Esophagus (tissue), 2 donors: ENCODE data around the gene PARD3. TPM values are rescaled to one million over a fixed set of nuclear protein-coding genes. Genes with fewer than 3 reads are reported as not detected.

Experiments
- H3K27ac ChIP-seq, 2 donors: one replicate each; pipeline ENCODE4 v1.5.1; 2013; ENCODE audit warnings: low read depth in 2 of 2, mild to moderate bottlenecking in 2 of 2, inconsistent platforms in 1 of 2, low read length in 1 of 2, moderate library complexity in 1 of 2
- H3K27me3 ChIP-seq, 2 donors: one replicate each; pipeline ENCODE4 v1.6.1; 2013; ENCODE audit warnings: low read length in 2 of 2, control low read depth in 1 of 2, mild to moderate bottlenecking in 1 of 2; ENCODE audit not compliant: insufficient read depth in 2 of 2, control insufficient read depth in 1 of 2
- H3K36me3 ChIP-seq, 2 donors: one replicate each; pipeline ENCODE4 v1.6.1; 2013; ENCODE audit warnings: low read length in 1 of 2; ENCODE audit not compliant: control insufficient read depth in 2 of 2, insufficient read depth in 2 of 2
- H3K4me1 ChIP-seq, 2 donors: one replicate each; pipeline ENCODE4 v1.6.1; 2013; ENCODE audit warnings: low read length in 1 of 2; ENCODE audit not compliant: control insufficient read depth in 2 of 2, insufficient read depth in 2 of 2
- H3K4me3 ChIP-seq, 2 donors: one replicate each; pipeline ENCODE4 v1.5.1; 2013; ENCODE audit warnings: low read length in 2 of 2, mild to moderate bottlenecking in 2 of 2, low read depth in 1 of 2, moderate library complexity in 1 of 2
- H3K9me3 ChIP-seq, 2 donors: one replicate each; pipeline ENCODE4 v1.6.1; 2013; ENCODE audit warnings: mild to moderate bottlenecking in 2 of 2, low read depth in 1 of 2, low read length in 1 of 2, moderate library complexity in 1 of 2; ENCODE audit not compliant: control insufficient read depth in 2 of 2, insufficient read depth in 1 of 2
- WGBS, 2 donors: extraction: QIAGEN DNeasy Blood & Tissue Kit; methylation state at CpG; one replicate each; pipeline ENCODE4 v1.1.7; 2013; 5-methylcytosine and 5-hydroxymethylcytosine counted together
- polyA plus RNA-seq, 2 donors: library from polyadenylated mRNA; stranded (reverse); fragments of 200-250 nt; gene quantifications; one replicate each; pipeline ENCODE4 v1.2.3, GENCODE V29; 2013
- donor health status: healthy with polysubstance abuse.
- donor health status: Bipolar disorder and iron deficiency.

Gene PARD3
- polyA plus RNA-seq, 2 donors = 40.3 to 71.3 TPM

DNA sequence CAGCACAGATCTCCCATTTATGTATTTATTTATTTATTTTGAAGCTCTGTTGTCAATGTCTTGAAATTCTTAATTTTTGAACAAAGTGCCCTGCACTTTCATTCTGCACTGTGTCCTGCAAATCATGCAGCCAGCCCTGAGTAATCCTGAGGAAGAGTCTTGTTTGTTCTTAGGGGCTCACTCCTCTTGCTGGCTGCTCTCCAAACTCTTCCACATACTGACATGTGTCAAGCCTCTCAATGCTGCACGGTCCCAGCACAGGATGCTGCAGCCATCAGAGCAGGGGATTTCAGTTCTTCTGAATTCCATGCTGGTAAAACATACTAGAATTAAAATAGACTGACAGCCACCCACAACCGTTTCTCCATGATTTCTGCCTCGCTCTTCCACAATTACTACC is 207.2 kb downstream of the PARD3 start:
- 65 to 73% methylated on average over 3 of the region's 3 CpGs for WGBS, 2 donors
- no peaks in the 10 kb centered on the region for H3K9me3 ChIP-seq
- no peak overlapping the region for H3K27ac ChIP-seq
- no peaks in the 10 kb centered on the region for H3K36me3 ChIP-seq
- H3K4me1 ChIP-seq = peaks cover 0 to 3% of the 10 kb centered on the region in 2 donors
- no peak overlapping the region for H3K4me3 ChIP-seq
- no peaks in the 10 kb centered on the region for H3K27me3 ChIP-seq

DNA sequence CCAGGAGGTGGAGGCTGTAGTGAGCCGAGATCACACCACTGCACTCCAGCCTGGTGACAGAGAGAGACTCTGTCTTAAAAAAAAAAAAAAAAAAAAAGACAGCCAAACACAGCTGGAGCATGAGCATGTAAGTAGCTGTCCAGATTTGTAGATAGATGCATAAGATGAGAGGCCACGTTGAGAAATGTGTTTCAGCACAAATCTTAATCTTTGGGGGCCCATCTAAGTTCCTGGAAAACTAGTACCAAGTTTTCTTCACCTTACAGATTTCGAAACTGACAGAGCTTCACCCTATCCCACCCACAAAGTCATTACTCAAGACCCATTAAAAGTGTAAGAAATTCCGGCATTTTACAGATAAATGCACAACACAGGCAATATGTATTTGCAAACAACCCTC is 208.2 kb downstream of the PARD3 start:
- H3K4me3 ChIP-seq = no peak overlapping the region
- WGBS, 2 donors = 77 to 80% methylated on average over 4 of the region's 4 CpGs
- no peaks in the 10 kb centered on the region for H3K36me3 ChIP-seq
- H3K4me1 ChIP-seq = peaks cover 0 to 3% of the 10 kb centered on the region in 2 donors
- no peak overlapping the region for H3K27ac ChIP-seq
- no peaks in the 10 kb centered on the region for H3K27me3 ChIP-seq
- no peaks in the 10 kb centered on the region for H3K9me3 ChIP-seq

DNA sequence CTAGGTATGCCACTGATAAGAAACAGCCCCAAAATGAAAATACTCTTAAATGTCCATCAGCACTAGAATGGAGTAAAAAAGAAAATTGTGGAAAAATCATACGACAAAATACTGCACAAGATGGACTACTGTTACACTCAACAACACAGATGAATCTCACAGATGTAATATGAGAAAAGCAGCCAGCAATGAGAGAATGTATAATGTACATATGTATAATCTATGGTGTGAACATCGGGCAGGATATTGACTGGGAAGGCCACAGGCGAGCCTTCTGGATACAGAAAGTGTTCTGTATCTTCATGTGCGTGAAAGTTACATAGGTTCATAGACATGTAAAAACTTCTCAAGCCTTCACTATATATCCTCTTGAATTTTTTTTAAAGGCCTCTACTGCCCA is 212.6 kb downstream of the PARD3 start:
- H3K27me3 ChIP-seq = no peaks in the 10 kb centered on the region
- no peaks in the 10 kb centered on the region for H3K36me3 ChIP-seq
- no peaks in the 10 kb centered on the region for H3K4me1 ChIP-seq
- H3K9me3 ChIP-seq = no peaks in the 10 kb centered on the region
- 96 to 97% methylated on average over 4 of the region's 4 CpGs for WGBS, 2 donors
- no peak overlapping the region for H3K4me3 ChIP-seq
- no peak overlapping the region for H3K27ac ChIP-seq

DNA sequence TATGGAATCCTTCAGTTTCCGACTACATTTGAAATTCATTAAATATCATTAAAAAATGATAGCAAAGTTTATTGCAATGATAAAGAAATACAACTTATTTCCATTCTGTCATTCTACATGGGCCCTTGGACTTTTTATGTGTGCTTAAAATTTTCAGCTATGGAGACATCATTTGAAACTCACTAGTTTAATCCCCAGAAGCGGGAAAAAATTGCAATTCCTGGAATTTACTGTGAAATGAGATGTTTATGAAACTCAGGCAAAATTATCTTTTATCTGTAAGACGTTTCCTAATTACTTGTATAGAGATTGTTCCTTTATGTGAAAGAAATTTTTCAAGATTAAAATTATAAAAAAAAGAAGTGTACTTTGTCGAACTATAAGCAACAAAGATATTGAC is 213.4 kb downstream of the PARD3 start:
- no peaks in the 10 kb centered on the region for H3K36me3 ChIP-seq
- no peaks in the 10 kb centered on the region for H3K9me3 ChIP-seq
- no peaks in the 10 kb centered on the region for H3K4me1 ChIP-seq
- H3K27me3 ChIP-seq = no peaks in the 10 kb centered on the region
- H3K27ac ChIP-seq = no peak overlapping the region
- WGBS, 2 donors = 87 to 94% methylated on average over 4 of the region's 4 CpGs
- H3K4me3 ChIP-seq = no peak overlapping the region

DNA sequence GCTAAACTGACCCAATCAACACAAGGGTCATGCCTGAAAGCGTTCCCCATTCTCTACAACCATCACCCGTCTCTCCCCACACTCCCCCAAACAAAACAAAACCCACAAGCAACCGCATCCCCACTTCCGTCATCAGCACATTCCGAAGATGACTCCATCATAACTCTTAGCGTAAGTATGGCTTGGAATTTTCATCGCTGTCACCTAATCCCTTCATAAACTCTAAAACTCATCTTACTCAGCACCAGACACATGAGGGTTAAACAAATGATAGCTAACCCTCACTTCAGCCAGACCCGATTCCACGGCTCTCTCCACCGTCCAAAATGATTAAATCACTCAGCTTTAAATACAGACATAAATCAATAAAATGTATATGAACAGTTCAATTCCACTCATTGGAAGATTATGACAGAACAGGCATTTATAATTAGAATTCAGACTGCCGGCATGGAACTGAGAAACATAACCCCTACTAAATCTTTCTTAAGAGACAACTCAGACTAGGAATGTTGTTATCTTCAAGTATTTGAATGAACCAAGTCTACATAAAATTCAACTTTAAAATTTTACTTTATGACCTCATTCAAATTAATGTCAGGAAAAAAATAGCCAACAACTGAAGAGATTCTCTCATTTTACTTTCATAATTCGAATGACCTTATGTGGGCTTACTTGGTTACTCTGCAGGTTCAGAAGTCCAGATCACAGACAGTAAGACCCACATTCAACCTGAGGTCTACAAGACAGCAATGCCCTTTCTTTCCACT is 215.9 kb downstream of the PARD3 start:
- WGBS, 2 donors = 91 to 93% methylated on average over 12 of the region's 12 CpGs
- no peak overlapping the region for H3K27ac ChIP-seq
- H3K9me3 ChIP-seq = no peaks in the 10 kb centered on the region
- no peaks in the 10 kb centered on the region for H3K4me1 ChIP-seq
- no peak overlapping the region for H3K4me3 ChIP-seq
- H3K27me3 ChIP-seq = no peaks in the 10 kb centered on the region
- H3K36me3 ChIP-seq = no peaks in the 10 kb centered on the region

DNA sequence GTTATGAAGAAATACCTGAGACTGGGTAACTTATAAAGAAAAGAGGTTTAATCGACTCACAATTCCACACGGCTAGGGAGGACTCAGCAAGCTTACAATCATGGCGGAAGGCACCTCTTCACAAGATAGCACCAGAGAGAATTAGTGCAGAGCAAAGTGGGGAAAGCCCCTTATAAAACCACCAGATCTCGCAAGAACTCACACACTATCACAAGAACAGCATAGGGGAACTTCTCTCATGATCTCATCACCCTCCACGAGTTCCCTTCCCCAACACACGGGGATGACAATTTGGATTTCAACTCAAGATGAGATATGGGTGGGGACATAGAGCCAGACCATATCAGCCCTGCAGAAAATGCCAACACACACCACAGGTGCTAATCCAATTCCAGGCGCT is 218.7 kb downstream of the PARD3 start:
- no peak overlapping the region for H3K4me3 ChIP-seq
- H3K4me1 ChIP-seq = no peaks in the 10 kb centered on the region
- no peaks in the 10 kb centered on the region for H3K27me3 ChIP-seq
- H3K36me3 ChIP-seq = no peaks in the 10 kb centered on the region
- no peak overlapping the region for H3K27ac ChIP-seq
- H3K9me3 ChIP-seq = no peaks in the 10 kb centered on the region
- WGBS, 2 donors = 93 to 94% methylated on average over 7 of the region's 7 CpGs

DNA sequence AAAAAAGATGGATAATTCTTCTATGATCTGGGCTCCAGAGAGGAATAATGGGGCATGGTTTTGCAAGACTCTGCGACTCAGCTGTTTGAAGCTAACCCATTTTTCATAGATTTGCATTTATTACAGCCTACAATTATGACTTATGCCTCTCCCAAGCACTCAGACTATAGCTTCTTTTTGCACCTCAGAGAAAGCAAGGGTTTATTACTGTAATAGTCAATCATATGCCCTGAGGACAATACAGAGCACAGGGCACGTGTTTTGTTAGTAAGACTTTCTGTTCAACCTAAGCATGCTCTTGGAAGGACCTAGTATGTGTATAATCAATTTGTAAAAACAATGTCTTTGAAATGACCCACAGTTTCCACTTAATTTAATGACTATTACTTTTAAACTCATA is 221.2 kb downstream of the PARD3 start:
- H3K36me3 ChIP-seq = no peaks in the 10 kb centered on the region
- 63 to 68% methylated on average over 2 of the region's 2 CpGs for WGBS, 2 donors

DNA sequence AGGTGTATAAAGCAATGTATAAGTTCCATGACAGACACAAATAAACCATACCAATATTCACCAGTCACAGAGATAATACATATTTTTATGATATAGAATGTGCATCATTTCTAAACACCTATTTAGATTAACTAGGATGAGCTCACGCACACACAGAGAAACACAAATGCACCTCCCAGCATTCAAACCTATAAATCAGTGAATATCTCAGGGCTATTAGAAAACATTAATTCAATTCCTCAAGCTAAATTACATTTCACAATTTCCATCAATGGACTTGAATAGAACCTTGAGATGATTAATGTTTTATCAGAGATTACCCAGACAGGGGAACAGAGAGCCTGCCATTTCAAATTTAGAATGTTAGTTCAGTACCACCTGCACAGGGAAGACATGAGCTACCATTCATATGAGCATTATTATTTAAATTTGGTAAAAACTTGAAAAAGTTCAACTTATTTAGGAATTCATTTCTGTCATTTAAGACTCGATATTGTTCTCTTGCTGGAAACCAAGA is 221.7 kb downstream of the PARD3 start:
- Histone ChIP-seq H3K4me3 (no peak overlapping the region), H3K27me3 (no peaks in the 10 kb centered on the region), H3K9me3 (no peaks in the 10 kb centered on the region), H3K27ac (no peak overlapping the region), H3K4me1 (no peaks in the 10 kb centered on the region), H3K36me3 (no peaks in the 10 kb centered on the region)
- WGBS, 2 donors = 94 to 95% methylated on average over 2 of the region's 2 CpGs

More for the DNA sequence above, 221.2 kb downstream of the PARD3 start:
- Histone ChIP-seq H3K9me3 (no peaks in the 10 kb centered on the region), H3K27ac (no peak overlapping the region), H3K27me3 (no peaks in the 10 kb centered on the region), H3K4me3 (no peak overlapping the region), H3K4me1 (no peaks in the 10 kb centered on the region)

DNA sequence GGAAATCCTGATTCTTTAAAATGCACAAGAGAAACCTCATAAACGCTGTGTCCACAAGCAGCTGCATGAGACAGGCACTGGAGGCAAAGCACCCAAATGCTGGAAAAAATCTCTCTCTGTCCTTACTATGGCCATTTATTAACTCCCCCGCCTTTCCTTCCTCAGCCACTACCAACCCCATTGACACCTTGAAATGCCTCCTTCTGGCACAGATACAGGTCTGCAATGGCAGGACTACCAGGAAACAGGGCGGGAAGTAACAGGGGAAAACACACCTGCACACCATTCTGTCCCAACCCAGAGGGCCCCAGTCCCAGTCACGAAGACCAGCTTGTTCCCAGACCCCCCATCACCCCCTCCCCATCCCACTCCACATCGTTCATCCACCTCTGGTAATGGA is 224.3 kb downstream of the PARD3 start:
- H3K4me1 ChIP-seq = no peaks in the 10 kb centered on the region
- H3K4me3 ChIP-seq = no peak overlapping the region
- no peaks in the 10 kb centered on the region for H3K36me3 ChIP-seq
- no peaks in the 10 kb centered on the region for H3K9me3 ChIP-seq
- H3K27ac ChIP-seq = no peak overlapping the region
- no peaks in the 10 kb centered on the region for H3K27me3 ChIP-seq
- WGBS, 2 donors = 88% methylated on average over 5 of the region's 5 CpGs

DNA sequence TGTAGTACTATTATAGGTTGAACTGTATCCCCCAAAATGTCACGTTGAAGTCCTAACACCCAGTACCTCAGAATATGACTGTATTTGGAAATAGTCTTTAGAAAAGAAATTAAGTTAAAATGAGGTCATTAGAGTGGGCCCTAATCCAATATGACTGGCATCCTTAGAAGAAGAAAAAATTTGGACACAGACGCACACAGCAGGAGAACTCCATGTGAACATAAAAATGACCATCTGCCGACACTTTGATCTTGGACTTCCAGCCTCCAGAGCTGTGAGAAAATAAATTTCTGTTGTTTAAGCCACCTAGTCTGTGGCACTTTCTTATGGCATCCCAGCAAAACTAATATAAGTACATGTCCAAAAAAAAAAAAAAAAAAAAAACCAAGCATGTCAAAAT is 225.8 kb downstream of the PARD3 start:
- Histone ChIP-seq H3K9me3 (no peaks in the 10 kb centered on the region), H3K36me3 (no peaks in the 10 kb centered on the region), H3K27me3 (no peaks in the 10 kb centered on the region), H3K4me1 (no peaks in the 10 kb centered on the region), H3K27ac (no peak overlapping the region), H3K4me3 (no peak overlapping the region)
- 90 to 94% methylated on average over 3 of the region's 3 CpGs for WGBS, 2 donors
